ENCODE results near the gene TMEM150B.

Gene TMEM150B

DNA sequence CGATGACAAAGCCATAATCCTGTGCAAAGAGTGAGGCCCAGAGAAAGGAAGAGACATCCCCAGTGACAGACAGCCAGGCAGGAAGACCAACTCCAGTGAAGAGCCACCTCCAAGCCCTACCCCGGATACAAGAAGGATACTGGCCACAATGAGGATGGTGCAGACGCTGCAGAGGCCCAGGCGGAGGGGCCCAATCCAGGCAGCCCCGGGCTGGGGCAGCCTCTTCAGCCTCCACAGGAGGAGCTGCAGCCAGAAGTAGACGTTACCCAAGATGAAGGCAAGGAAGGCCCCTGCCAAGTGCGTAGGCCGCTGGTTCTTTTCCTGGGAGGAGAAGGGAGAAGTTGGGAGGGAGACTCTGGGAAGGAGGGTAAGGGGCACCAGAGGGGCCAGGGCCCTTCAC, 8.5 kb downstream of the TMEM150B start:
- Histone ChIP-seq H3K79me2 (ENCODE audit: insufficient read depth, low read length) (no peaks in the 10 kb centered on the region), H3K4me1 (ENCODE audit: insufficient read depth, low read length) (no peaks in the 10 kb centered on the region), H3K9ac (ENCODE audit: low read depth, low read length) (no peak overlapping the region), H3K4me2 (ENCODE audit: insufficient read depth, low read length) (no peak overlapping the region), H3K36me3 (ENCODE audit: insufficient read depth, low read length) (no peaks in the 10 kb centered on the region), H3K9me3 (ENCODE audit: insufficient read depth, low read length, severe bottlenecking) (no peaks in the 10 kb centered on the region), H3K27me3 (ENCODE audit: insufficient read depth, low read length, poor library complexity) (no peaks in the 10 kb centered on the region), H2AFZ (ENCODE audit: low read depth, low read length) (no peak overlapping the region), H4K20me1 (ENCODE audit: insufficient read depth, low read length) (no peaks in the 10 kb centered on the region), H3K27ac (ENCODE audit: low read length) (no peak overlapping the region), H3K4me3 (ENCODE audit: low read depth in 1 of 2, low read length in 2 of 2) (no peak overlapping the region)
- ATAC-seq (ENCODE audit: insufficient read depth, low read depth), result no peak
- TF ChIP-seq EZH2 (IDR thresholded peaks at IDR 0.05; ENCODE audit: borderline replicate concordance, low read depth, low read length, severe bottlenecking), result no peak
- TF ChIP-seq, protein P1, sequence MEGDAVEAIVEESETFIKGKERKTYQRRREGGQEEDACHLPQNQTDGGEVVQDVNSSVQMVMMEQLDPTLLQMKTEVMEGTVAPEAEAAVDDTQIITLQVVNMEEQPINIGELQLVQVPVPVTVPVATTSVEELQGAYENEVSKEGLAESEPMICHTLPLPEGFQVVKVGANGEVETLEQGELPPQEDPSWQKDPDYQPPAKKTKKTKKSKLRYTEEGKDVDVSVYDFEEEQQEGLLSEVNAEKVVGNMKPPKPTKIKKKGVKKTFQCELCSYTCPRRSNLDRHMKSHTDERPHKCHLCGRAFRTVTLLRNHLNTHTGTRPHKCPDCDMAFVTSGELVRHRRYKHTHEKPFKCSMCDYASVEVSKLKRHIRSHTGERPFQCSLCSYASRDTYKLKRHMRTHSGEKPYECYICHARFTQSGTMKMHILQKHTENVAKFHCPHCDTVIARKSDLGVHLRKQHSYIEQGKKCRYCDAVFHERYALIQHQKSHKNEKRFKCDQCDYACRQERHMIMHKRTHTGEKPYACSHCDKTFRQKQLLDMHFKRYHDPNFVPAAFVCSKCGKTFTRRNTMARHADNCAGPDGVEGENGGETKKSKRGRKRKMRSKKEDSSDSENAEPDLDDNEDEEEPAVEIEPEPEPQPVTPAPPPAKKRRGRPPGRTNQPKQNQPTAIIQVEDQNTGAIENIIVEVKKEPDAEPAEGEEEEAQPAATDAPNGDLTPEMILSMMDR (IDR thresholded peaks at IDR 0.05; ENCODE audit: borderline replicate concordance, extremely low read depth, low read length, poor library complexity, severe bottlenecking), result no peak
- no peak for DNase-seq

DNA sequence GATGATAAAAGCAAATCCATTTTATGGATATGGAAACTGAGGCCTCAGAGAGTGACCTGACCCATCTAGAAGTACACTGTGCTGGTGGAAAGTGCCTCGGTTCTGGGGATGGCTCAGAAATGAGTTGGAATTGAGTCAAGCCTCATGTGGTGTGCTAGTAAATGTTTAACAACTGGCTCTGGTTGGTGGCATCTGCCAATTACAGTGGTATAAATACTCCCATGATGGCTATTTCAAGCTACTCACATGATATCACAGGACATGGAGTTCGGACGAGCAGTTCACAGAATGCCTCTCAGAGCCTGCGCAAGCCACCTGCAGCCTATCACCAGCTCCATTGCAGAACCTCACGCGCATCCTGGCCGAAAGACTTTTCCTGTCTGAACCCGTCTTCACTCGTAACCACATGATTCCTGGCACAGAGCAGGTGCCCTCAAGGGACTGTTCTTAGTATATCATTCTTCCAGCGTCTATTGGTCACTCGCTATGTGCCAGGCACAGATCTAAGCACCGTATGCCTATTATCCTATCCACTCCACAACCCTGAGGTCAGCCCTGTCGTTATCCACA, 9.1 kb downstream of the TMEM150B start:
- Histone ChIP-seq H3K9me3 (ENCODE audit: insufficient read depth, low read length, severe bottlenecking) (no peaks in the 10 kb centered on the region), H3K27me3 (ENCODE audit: insufficient read depth, low read length, poor library complexity) (no peaks in the 10 kb centered on the region), H3K9ac (ENCODE audit: low read depth, low read length) (no peak overlapping the region), H3K4me3 (ENCODE audit: low read depth in 1 of 2, low read length in 2 of 2) (no peak overlapping the region), H3K79me2 (ENCODE audit: insufficient read depth, low read length) (no peaks in the 10 kb centered on the region), H3K27ac (ENCODE audit: low read length) (no peak overlapping the region), H2AFZ (ENCODE audit: low read depth, low read length) (no peak overlapping the region), H3K4me2 (ENCODE audit: insufficient read depth, low read length) (no peak overlapping the region), H3K4me1 (ENCODE audit: insufficient read depth, low read length) (no peaks in the 10 kb centered on the region), H3K36me3 (ENCODE audit: insufficient read depth, low read length) (no peaks in the 10 kb centered on the region), H4K20me1 (ENCODE audit: insufficient read depth, low read length) (no peaks in the 10 kb centered on the region)
- TF ChIP-seq, protein P1 (IDR thresholded peaks at IDR 0.05; ENCODE audit: borderline replicate concordance, extremely low read depth, low read length, poor library complexity, severe bottlenecking), result no peak
- no peak for TF ChIP-seq EZH2 (IDR thresholded peaks at IDR 0.05; ENCODE audit: borderline replicate concordance, low read depth, low read length, severe bottlenecking)
- ATAC-seq (ENCODE audit: insufficient read depth, low read depth), result no peak
- no peak for DNase-seq

DNA sequence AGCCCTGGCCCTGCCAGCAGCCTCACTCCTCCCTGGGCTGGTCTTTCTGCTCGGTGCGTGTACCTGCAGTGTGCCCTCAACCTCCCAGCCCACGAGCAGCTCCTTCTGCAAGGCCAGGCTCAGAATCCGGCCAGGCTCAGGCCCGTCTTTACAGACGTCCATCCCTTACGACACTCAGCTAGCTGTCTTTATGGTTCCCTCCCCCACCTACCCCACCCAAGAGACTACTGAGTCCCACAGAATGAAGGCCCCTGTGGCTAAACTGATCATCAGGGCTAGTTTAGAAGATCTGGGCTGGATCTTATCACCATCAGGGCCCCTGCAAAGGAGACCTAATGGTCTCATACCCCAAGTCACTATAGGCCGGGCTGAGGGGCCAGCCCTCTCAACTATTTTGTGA, 10.7 kb downstream of the TMEM150B start:
- H4K20me1 ChIP-seq (ENCODE audit: insufficient read depth, low read length), result no peaks in the 10 kb centered on the region
- H3K27ac ChIP-seq (ENCODE audit: low read length), result no peak overlapping the region
- DNase-seq, result no peak
- no peak overlapping the region for H3K4me2 ChIP-seq (ENCODE audit: insufficient read depth, low read length)
- H3K79me2 ChIP-seq (ENCODE audit: insufficient read depth, low read length), result no peaks in the 10 kb centered on the region
- no peak overlapping the region for H2AFZ ChIP-seq (ENCODE audit: low read depth, low read length)
- H3K4me1 ChIP-seq (ENCODE audit: insufficient read depth, low read length), result no peaks in the 10 kb centered on the region
- H3K9me3 ChIP-seq (ENCODE audit: insufficient read depth, low read length, severe bottlenecking), result no peaks in the 10 kb centered on the region
- H3K9ac ChIP-seq (ENCODE audit: low read depth, low read length), result no peak overlapping the region
- TF ChIP-seq, protein P1 (IDR thresholded peaks at IDR 0.05; ENCODE audit: borderline replicate concordance, extremely low read depth, low read length, poor library complexity, severe bottlenecking), result no peak
- no peak for TF ChIP-seq EZH2 (IDR thresholded peaks at IDR 0.05; ENCODE audit: borderline replicate concordance, low read depth, low read length, severe bottlenecking)
- H3K36me3 ChIP-seq (ENCODE audit: insufficient read depth, low read length), result peaks cover 2% of the 10 kb centered on the region; the same call in 1 of the 2 replicates
- no peaks in the 10 kb centered on the region for H3K27me3 ChIP-seq (ENCODE audit: insufficient read depth, low read length, poor library complexity)
- no peak overlapping the region for H3K4me3 ChIP-seq (ENCODE audit: low read depth in 1 of 2, low read length in 2 of 2)
- ATAC-seq (ENCODE audit: insufficient read depth, low read depth), result no peak

Measured in DND-41 (cell line).